Measurements from ENCODE around the gene KRT33B. TPM values are rescaled to one million over a fixed set of nuclear protein-coding genes. Genes with fewer than 3 reads are reported as not detected.

KRT33B gene
- total and polyA plus RNA-seq, 2 of the 4 experiments (the other 2 are of a cell fraction) = 0.18 to 0.22 TPM

DNA sequence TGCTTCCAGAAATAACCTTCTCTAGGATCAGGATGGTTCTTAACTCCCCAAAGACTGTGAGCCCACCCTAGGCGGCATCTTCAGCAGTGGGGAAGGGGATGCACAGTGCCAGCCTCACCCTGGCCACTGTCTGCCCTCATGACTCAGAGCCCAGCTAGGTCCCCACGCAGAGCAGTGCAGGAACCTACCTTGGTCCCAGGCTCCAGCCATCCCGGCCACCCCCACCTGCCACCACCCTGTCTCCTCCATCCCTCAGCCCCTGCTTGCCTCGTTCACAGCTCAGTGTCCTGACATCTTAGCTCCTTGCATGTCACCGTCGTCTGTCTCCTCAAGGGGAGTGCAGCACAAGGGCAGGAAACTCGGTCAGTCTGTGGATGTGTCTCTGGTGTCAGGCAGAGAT is 38.0 kb downstream of the KRT33B start:
- H2AFZ ChIP-seq (replicated peaks; ENCODE audit: low read length, poor library complexity) = no peak overlapping the region
- dilution Hi-C loops (cut with HindIII; ENCODE audit: low sequenced_read_pairs, unreplicated experiment) = no loop called here
- no peak for DNase-seq
- H3K79me1 ChIP-seq (ENCODE audit: low read depth in 1 of 2, low read length in 2 of 2) = no peaks in the 10 kb centered on the region
- H3K18ac ChIP-seq (ENCODE audit: low read depth, low read length) = no peak overlapping the region
- no peak overlapping the region for H3K4me3 ChIP-seq (ENCODE audit: insufficient read depth, low read depth, low read length)
- H3K36me3 ChIP-seq (ENCODE audit: control insufficient read depth, insufficient read depth, low read length) = no peaks in the 10 kb centered on the region
- no peak overlapping the region; the same call in 1 of the 2 replicates for H2BK20ac ChIP-seq (ENCODE audit: low read depth, low read length)
- no peak overlapping the region for H3K56ac ChIP-seq (ENCODE audit: extremely low read depth, insufficient read depth, low read length)
- no peaks in the 10 kb centered on the region for H3K4me1 ChIP-seq (ENCODE audit: control insufficient read depth, insufficient read depth, low read length)
- no peak overlapping the region for H2BK5ac ChIP-seq (ENCODE audit: low read depth, low read length, poor library complexity, severe bottlenecking)
- in situ Hi-C loops (cut with MboI; ENCODE audit: low sequenced_read_pairs) = loop anchor here (5.0 kb wide), 1 partner anchor 331 kb away; no protein-coding TSS in a partner anchor
- H2AK5ac ChIP-seq (ENCODE audit: low read depth, low read length) = peak overlapping the region; percentile 72; the same call in 1 of the 2 replicates
- no peak overlapping the region for H3K14ac ChIP-seq (replicated peaks; ENCODE audit: low read depth, low read length)
- H2BK15ac ChIP-seq (ENCODE audit: low read depth, low read length) = no peak overlapping the region
- no peak overlapping the region for H4K5ac ChIP-seq (ENCODE audit: low read depth, low read length)
- no peak overlapping the region for H3K23ac ChIP-seq (ENCODE audit: low read depth, low read length)
- ChIA-PET POLR2A (ENCODE audit: unreplicated experiment) (interaction anchor here (0.6 kb wide), 1 partner anchor 153 kb away, joined by 3 read pairs; no protein-coding TSS in a partner anchor), CTCF (no interaction called here)
- no peak overlapping the region for H2AK9ac ChIP-seq (replicated peaks; ENCODE audit: low read depth, low read length, poor library complexity)
- no peak overlapping the region for H3K4me2 ChIP-seq (ENCODE audit: low read depth, low read length)
- 53% methylated on average over 3 of the region's 7 CpGs; no CpG with 5 or more reads in 1 of the 2 experiments for WGBS, 2 experiments (ENCODE audit: extremely low coverage in 2 of 2, insufficient read length in 1 of 2)
- no peaks in the 10 kb centered on the region for H3K9me3 ChIP-seq (ENCODE audit: control insufficient read depth, insufficient read depth, low read length)
- H2BK120ac ChIP-seq (ENCODE audit: low read depth, low read length) = peak overlapping the region; percentile 54; the same call in 1 of the 2 replicates
- no peaks in the 10 kb centered on the region for H4K20me1 ChIP-seq (ENCODE audit: insufficient read depth, low read length)
- no peak for ATAC-seq (ENCODE audit: low read depth)
- TF ChIP-seq NFE2L2 (IDR thresholded peaks at IDR 0.05; ENCODE audit: low read depth, low read length) (no peak), MAZ (IDR thresholded peaks at IDR 0.05; ENCODE audit: borderline replicate concordance, low read depth, low read length) (no peak), SMC3 (IDR thresholded peaks at IDR 0.05; ENCODE audit: low read depth, low read length) (no peak), MXI1 (IDR thresholded peaks at IDR 0.05; ENCODE audit: borderline replicate concordance, low read depth, low read length) (no peak), BHLHE40 (IDR thresholded peaks at IDR 0.05; ENCODE audit: low read depth, low read length) (no peak)
- TF ChIP-seq, protein P1, sequence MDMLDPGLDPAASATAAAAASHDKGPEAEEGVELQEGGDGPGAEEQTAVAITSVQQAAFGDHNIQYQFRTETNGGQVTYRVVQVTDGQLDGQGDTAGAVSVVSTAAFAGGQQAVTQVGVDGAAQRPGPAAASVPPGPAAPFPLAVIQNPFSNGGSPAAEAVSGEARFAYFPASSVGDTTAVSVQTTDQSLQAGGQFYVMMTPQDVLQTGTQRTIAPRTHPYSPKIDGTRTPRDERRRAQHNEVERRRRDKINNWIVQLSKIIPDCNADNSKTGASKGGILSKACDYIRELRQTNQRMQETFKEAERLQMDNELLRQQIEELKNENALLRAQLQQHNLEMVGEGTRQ (IDR thresholded peaks at IDR 0.05; ENCODE audit: low read depth, low read length) = no peak
- TF ChIP-seq, protein P2, sequence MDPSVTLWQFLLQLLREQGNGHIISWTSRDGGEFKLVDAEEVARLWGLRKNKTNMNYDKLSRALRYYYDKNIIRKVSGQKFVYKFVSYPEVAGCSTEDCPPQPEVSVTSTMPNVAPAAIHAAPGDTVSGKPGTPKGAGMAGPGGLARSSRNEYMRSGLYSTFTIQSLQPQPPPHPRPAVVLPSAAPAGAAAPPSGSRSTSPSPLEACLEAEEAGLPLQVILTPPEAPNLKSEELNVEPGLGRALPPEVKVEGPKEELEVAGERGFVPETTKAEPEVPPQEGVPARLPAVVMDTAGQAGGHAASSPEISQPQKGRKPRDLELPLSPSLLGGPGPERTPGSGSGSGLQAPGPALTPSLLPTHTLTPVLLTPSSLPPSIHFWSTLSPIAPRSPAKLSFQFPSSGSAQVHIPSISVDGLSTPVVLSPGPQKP (IDR thresholded peaks at IDR 0.05; ENCODE audit: borderline replicate concordance, low read depth, low read length) = no peak
- H3K9ac ChIP-seq (ENCODE audit: low read depth, low read length) = no peak overlapping the region
- BruUV-seq (replicated peaks) = no TSS peak
- peaks cover 3% of the 10 kb centered on the region for H3K27me3 ChIP-seq (ENCODE audit: control insufficient read depth, insufficient read depth, low read length)
- no peak overlapping the region for H4K8ac ChIP-seq (ENCODE audit: low read depth in 2 of 2, low read length in 2 of 2)
- no peak overlapping the region for H3K27ac ChIP-seq (ENCODE audit: insufficient read depth, low read length)
- H3K9me1 ChIP-seq (ENCODE audit: insufficient read depth, low read length) = peaks cover 3% of the 10 kb centered on the region; the same call in 1 of the 2 replicates
- no peak overlapping the region for H3K4ac ChIP-seq (ENCODE audit: low read depth, low read length)
- no peak overlapping the region for H4K91ac ChIP-seq (ENCODE audit: insufficient read depth, low read depth, low read length)
- intact Hi-C loops (cut with micrococcal nuclease) = no loop called here

Measured in IMR-90 (cell line).